SIG-M5 treated with dmso at 0.1 percent for 504 hours (cell line): ENCODE results near the gene MUCL1.

ENCODE experiments used
- DNase-seq: peaks from one replicate; lab custom pipeline; 2025; ENCODE audit not compliant: unreplicated experiment; lab: John Stamatoyannopoulos, UW

MUCL1 gene

GRCh38 chr12:54891717-54892478 is 37.6 kb downstream of the MUCL1 start:
- DNase-seq = peak; percentile 73
